Activated B cell treated with CpG ODN at 0.5 μM for 24 hours (primary cell): ENCODE measurements around the gene DOCK2. TPM values are rescaled to one million over a fixed set of nuclear protein-coding genes. Genes with fewer than 3 reads are reported as not detected.

ENCODE experiments used
- ATAC-seq: fragments of 200-7000 bp; cut with Tn5 transposase; one replicate; pipeline ENCODE4 v1.10.0; 2021; ENCODE audit warnings: low read depth, mild to moderate bottlenecking, moderate library complexity
- CTCF ChIA-PET: fragments of 350-600 bp; sonication (Branson Sonifier 250); formaldehyde crosslinking; loops from one replicate; lab custom pipeline; 2021; ENCODE audit warnings: antibody characterized with exemption; lab: Charles Lee
- POLR2A ChIA-PET: fragments of 350-600 bp; sonication (Branson Sonifier 250); formaldehyde crosslinking; loops from one replicate; lab custom pipeline; 2021; ENCODE audit warnings: antibody characterized with exemption; lab: Charles Lee
- DNase-seq: peaks from one replicate; pipeline ENCODE4 v3.0.0; 2022
- H3K27ac Mint-ChIP-seq: one replicate; pipeline ENCODE4 v1.8.0; 2020; ENCODE audit warnings: mixed read lengths
- H3K27me3 Mint-ChIP-seq: one replicate; pipeline ENCODE4 v1.8.0; 2021; ENCODE audit warnings: mixed read lengths
- H3K36me3 Mint-ChIP-seq: one replicate; pipeline ENCODE4 v1.8.0; 2021; ENCODE audit warnings: low read depth, mixed read lengths
- H3K4me1 Mint-ChIP-seq: one replicate; pipeline ENCODE4 v1.8.0; 2021; ENCODE audit warnings: mixed read lengths
- H3K4me3 Mint-ChIP-seq: one replicate; pipeline ENCODE4 v1.8.0; 2020; ENCODE audit warnings: mild to moderate bottlenecking, mixed read lengths
- H3K9me3 Mint-ChIP-seq: one replicate; pipeline ENCODE4 v1.8.0; 2020; ENCODE audit warnings: mixed read lengths
- CTCF ChIP-seq: fragments of 200-600 bp; IDR thresholded peaks from one replicate; pipeline ENCODE4 v1.8.0; 2022; ENCODE audit warnings: antibody characterized with exemption, mild to moderate bottlenecking
- intact Hi-C: fragments of 100-400 bp; cut with micrococcal nuclease; formaldehyde crosslinking; loops from one replicate; pipeline ENCODE4 v1.15.1; 2024
- total RNA-seq: library from RNA; stranded (reverse); gene quantifications from 2 replicates; pipeline ENCODE4 v1.2.3, GENCODE V29; 2022

The DOCK2 gene
- total RNA-seq, 1 donor from 2014 or later, result 344 TPM

- no peak for DNase-seq
- no peak for ATAC-seq
- H3K27me3 Mint-ChIP-seq, result no peaks in the 10 kb centered on the region
- peaks cover 86% of the 10 kb centered on the region for H3K36me3 Mint-ChIP-seq
- H3K4me1 Mint-ChIP-seq, result no peaks in the 10 kb centered on the region
- POLR2A ChIA-PET, result no interaction called here
- H3K9me3 Mint-ChIP-seq, result no peaks in the 10 kb centered on the region
- H3K4me3 Mint-ChIP-seq, result no peak overlapping the region
- CTCF ChIA-PET, result no interaction called here
- H3K27ac Mint-ChIP-seq, result no peak overlapping the region
- no peak for TF ChIP-seq CTCF
- intact Hi-C loops, result no loop called here
These were observed 430.6 kb downstream of the DOCK2 start for GRCh38 chr5:170067574-170068170.

GRCh38 chr5:170069512-170069911 is 432.4 kb downstream of the DOCK2 start:
- no peaks in the 10 kb centered on the region for H3K27me3 Mint-ChIP-seq
- H3K4me1 Mint-ChIP-seq, result no peaks in the 10 kb centered on the region
- peaks cover 85% of the 10 kb centered on the region for H3K36me3 Mint-ChIP-seq
- ChIA-PET POLR2A (no interaction called here), CTCF (no interaction called here)
- intact Hi-C loops, result no loop called here
- no peak overlapping the region for H3K4me3 Mint-ChIP-seq
- ATAC-seq (no peak), DNase-seq (no peak)
- TF ChIP-seq CTCF, result no peak
- no peaks in the 10 kb centered on the region for H3K9me3 Mint-ChIP-seq
- H3K27ac Mint-ChIP-seq, result no peak overlapping the region

GRCh38 chr5:170070556-170071412 is 433.7 kb downstream of the DOCK2 start:
- Mint-ChIP-seq H3K4me3 (no peak overlapping the region), H3K27me3 (no peaks in the 10 kb centered on the region), H3K9me3 (no peaks in the 10 kb centered on the region), H3K4me1 (no peaks in the 10 kb centered on the region), H3K36me3 (peaks cover 90% of the 10 kb centered on the region), H3K27ac (no peak overlapping the region)
- POLR2A ChIA-PET, result no interaction called here
- DNase-seq (no peak), ATAC-seq (no peak)
- CTCF ChIA-PET, result interaction anchor here (1.3 kb wide), 1 partner anchor 11 kb away, joined by 3 read pairs; no protein-coding TSS in a partner anchor
- TF ChIP-seq CTCF, result no peak
- intact Hi-C loops, result no loop called here

- no peaks in the 10 kb centered on the region for H3K27me3 Mint-ChIP-seq
- H3K27ac Mint-ChIP-seq, result no peak overlapping the region
- POLR2A ChIA-PET, result no interaction called here
- no peak for DNase-seq
- CTCF ChIA-PET, result interaction anchor here (1.3 kb wide), 1 partner anchor 12 kb away, joined by 3 read pairs; no protein-coding TSS in a partner anchor
- intact Hi-C loops, result no loop called here
- H3K4me3 Mint-ChIP-seq, result no peak overlapping the region
- TF ChIP-seq CTCF, result no peak
- H3K9me3 Mint-ChIP-seq, result no peaks in the 10 kb centered on the region
- H3K36me3 Mint-ChIP-seq, result peaks cover 93% of the 10 kb centered on the region
- no peaks in the 10 kb centered on the region for H3K4me1 Mint-ChIP-seq
- no peak for ATAC-seq
These were observed 434.7 kb downstream of the DOCK2 start for GRCh38 chr5:170071748-170072147.

GRCh38 chr5:170075696-170076095 is 438.6 kb downstream of the DOCK2 start:
- intact Hi-C loops, result no loop called here
- Mint-ChIP-seq H3K36me3 (peaks cover 93% of the 10 kb centered on the region), H3K27me3 (no peaks in the 10 kb centered on the region), H3K4me3 (no peak overlapping the region), H3K4me1 (no peaks in the 10 kb centered on the region), H3K9me3 (no peaks in the 10 kb centered on the region), H3K27ac (no peak overlapping the region)
- POLR2A ChIA-PET, result no interaction called here
- no peak for DNase-seq
- TF ChIP-seq CTCF, result no peak
- CTCF ChIA-PET, result no interaction called here
- ATAC-seq, result no peak
